GM12891 (cell line): ENCODE measurements around the gene MTMR12.
A peak's percentile ranks its signal among the peaks of the same experiment; 100 is the strongest.

ENCODE experiments used
- DNase-seq: peaks from one replicate; pipeline ENCODE4 v3.0.0; 2011; ENCODE audit warnings: low spot score; ENCODE audit not compliant: insufficient read length
- FAIRE-seq: peaks from 2 replicates; lab custom pipeline; 2011; peaks lifted over from hg19 to GRCh38; lab: Jason Lieb, UNC
- PAX5 ChIP-seq: IDR thresholded peaks from 2 replicates; pipeline ENCODE4 v1.6.1; 2011; ENCODE audit warnings: low read length, moderate library complexity, mild to moderate bottlenecking; ENCODE audit not compliant: insufficient read depth, severe bottlenecking
- POLR2A ChIP-seq: IDR thresholded peaks from 2 replicates; pipeline ENCODE4 v1.6.1; 2011; ENCODE audit warnings: low read depth, low read length, control low read depth
- POLR2AphosphoS5 ChIP-seq: IDR thresholded peaks from 2 replicates; pipeline ENCODE4 v1.6.1; 2011; ENCODE audit warnings: low read depth, low read length, control low read depth
- POU2F2 ChIP-seq: IDR thresholded peaks from 2 replicates; pipeline ENCODE4 v1.6.1; 2011; ENCODE audit warnings: low read depth, mild to moderate bottlenecking, control low read depth, low read length, moderate library complexity
- SPI1 ChIP-seq: IDR thresholded peaks from 2 replicates; pipeline ENCODE4 v1.6.1; 2011; ENCODE audit warnings: low read depth, low read length, control low read depth
- TAF1 ChIP-seq: IDR thresholded peaks from 2 replicates; pipeline ENCODE4 v1.6.1; 2011; ENCODE audit warnings: low read depth, low read length, control low read depth

Gene MTMR12

DNA sequence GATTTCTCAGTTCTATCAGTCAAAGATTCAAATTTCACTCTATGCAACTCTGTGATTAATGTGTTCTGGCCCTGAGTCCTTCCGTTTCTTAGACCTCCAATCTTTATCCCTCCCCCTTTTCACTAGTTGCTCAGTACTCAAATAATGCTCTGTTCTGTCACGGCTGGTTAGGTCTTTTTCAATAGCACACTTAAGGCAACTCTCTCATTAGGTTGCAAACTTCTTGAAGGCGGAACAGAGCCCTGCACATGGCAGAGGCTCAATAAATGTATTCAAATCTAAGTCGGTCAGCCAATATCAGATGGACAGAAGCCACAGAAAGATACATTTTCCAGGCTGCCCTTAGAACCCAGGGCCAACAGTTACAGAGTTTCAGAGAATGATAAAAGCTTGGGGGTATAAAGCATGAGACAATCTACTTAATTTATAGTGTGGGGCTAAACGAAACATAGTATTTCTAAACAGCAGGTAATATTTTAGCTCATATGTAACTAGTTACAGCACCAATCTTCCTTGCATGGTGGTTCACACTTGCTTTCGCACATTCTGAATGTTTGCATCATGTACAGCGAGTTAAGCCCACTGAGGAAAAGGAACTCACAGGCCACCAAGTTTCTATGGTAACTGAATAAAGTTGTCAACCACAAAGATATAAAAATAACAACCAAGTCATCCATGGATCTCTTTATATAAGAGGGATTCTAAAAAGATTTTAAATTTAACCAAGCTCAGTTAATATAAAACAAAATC lies 71.5 kb downstream of the MTMR12 start:
- no peak for FAIRE-seq

DNA sequence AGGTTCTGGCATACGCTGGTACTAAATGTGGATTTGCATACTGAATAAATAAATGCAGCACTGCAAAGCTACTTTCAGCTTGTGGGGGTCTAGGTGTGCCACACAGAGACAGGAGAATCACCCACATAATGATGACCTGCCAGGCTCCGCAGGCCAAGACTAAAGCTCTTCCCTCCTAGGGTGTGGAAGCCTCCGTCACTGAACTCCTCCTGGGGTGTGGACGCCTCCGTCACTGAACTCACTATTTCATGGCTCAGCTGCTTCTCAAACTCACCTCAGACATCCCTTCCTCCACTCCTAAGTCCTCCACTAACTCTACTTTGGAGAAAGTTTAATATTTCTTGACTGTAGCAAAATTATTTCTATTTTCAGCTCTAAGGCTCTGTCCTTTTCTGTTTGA lies 73.4 kb downstream of the MTMR12 start:
- DNase-seq (no peak), FAIRE-seq (no peak)
- TF ChIP-seq POU2F2 = no peak
- no peak for TF ChIP-seq TAF1
- TF ChIP-seq SPI1 = no peak
- no peak for TF ChIP-seq PAX5
- no peak for TF ChIP-seq POLR2AphosphoS5
- TF ChIP-seq POLR2A = no peak

More for the DNA sequence above, 71.5 kb downstream of the MTMR12 start:
- no peak for DNase-seq
- TF ChIP-seq POLR2A = no peak
- no peak for TF ChIP-seq POU2F2
- TF ChIP-seq SPI1 = no peak
- TF ChIP-seq TAF1 = no peak
- no peak for TF ChIP-seq PAX5
- no peak for TF ChIP-seq POLR2AphosphoS5

DNA sequence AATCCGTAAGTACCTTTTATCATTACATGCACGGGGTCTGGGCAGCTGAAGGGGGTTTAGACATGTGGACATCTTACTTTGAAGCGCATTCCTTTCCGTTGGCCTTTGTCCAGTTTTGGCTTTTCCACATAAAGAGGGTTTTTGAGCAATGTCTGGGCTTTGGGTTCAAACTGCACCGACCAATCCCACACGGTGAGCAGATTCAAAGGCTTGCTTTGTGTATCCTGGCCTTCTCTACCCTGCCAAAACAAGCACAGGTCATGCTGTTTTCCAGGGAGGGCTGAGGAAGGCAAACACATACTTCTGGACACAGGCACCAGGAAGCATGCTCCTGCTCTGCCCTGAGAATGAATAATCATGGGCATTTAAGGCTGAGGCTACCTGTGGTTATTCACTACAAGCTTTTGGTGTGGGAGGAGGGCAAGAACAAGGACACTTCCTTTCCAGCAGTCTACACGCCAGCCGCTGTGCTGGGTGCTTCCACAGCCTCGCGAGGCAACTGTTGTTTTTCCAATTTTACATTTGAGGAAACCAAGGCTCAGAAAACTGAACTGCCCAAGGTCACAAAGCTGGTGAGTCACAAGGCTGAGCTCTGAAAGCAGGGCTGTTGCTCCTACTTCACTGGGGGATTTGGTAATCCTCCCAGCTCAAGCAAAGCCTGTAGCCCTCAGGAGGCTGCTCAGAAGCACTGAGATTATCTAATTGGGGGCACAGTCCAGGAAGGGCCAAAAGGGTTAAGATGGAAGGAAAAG lies 78.9 kb downstream of the MTMR12 start:
- no peak for DNase-seq
- TF ChIP-seq TAF1 (no peak), PAX5 (no peak), POLR2AphosphoS5 (no peak), SPI1 (no peak), POLR2A (no peak), POU2F2 (no peak)
- no peak for FAIRE-seq

DNA sequence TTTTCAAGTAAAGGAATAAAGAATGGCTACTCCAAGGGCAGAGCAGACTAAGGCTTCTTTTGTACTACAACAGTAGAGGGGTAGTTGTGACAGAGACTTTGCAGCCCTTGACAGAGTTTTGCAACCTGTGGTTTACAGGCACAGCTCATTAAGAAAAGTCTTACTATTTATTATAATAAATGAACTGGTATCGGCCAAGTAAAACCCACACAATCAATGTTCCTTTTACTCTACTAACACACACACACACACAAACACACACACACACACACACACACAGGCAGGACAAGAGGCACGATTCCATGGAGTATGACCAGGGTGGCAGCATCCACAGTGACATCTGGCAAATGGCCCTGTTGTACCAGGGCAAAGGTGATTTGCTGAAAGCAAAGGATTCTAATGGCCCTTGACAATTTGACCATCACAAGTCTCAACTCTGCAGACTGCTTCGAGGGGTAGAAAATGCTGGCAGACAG lies 79.5 kb downstream of the MTMR12 start:
- DNase-seq = no peak
- no peak for TF ChIP-seq POLR2AphosphoS5
- TF ChIP-seq SPI1 = no peak
- TF ChIP-seq PAX5 = no peak
- no peak for TF ChIP-seq TAF1
- TF ChIP-seq POLR2A = no peak
- FAIRE-seq = no peak

DNA sequence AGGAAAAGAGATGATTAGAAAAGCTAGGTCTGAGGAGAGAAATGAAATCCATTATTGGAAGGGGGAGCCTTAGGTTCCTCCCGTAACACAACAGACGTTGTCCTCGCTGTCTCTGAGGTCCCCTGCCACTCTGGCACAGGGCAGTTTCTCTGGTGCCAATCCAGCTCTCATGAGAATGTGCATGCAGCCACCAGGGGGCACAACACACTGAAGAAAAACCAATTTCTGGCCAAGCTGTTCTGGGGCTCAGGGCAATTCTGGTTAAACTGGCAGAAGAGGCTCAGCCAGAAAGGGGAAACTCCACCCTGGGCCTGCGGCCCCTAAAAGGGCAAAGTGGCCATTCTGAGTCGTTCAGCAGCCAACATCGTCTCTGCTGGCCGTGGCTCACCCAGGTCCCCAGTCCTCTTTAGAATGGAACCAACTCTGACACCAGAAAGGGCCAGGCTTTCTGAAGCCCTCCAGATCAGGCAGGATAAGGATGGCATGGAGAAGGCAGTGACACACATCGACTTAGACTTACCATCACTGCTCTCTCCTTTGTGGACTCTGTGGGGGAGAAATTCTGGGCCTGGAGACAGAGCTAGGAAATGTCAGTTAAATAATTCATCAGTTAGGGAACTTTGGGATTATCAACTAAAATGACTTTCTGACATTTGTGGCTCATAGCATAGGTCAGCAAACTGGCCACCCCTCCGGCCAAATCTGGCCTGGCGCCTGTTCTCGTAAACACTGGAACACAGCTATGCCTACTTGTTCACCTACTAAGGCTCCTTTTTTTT lies 80.1 kb downstream of the MTMR12 start:
- peak; percentile 57 for DNase-seq
- peak; percentile 58 for FAIRE-seq
- no peak for TF ChIP-seq SPI1

DNA sequence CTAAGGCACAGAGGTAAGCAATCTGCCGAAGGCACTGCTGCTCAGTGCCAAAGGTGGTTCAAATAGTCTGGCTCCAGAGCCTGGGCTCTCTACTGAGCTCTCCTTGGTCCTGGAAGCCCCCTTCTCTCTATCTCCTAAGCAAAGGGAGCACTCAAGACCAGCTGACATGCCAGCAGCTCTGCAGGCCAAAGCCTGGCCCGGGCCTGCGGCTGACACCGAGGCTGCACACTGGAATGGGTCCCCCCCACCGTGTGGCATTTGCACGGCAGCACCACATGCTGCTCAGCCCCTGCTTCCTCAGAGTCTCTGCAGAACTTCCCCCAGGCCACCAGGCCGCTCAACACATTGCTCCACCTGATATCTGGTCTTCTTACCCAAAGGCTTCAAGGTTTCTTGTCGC lies 80.8 kb downstream of the MTMR12 start:
- DNase-seq (no peak), FAIRE-seq (no peak)
- TF ChIP-seq TAF1 = no peak
- no peak for TF ChIP-seq PAX5
- no peak for TF ChIP-seq POLR2A
- TF ChIP-seq POLR2AphosphoS5 = no peak
- no peak for TF ChIP-seq POU2F2
- TF ChIP-seq SPI1 = no peak

DNA sequence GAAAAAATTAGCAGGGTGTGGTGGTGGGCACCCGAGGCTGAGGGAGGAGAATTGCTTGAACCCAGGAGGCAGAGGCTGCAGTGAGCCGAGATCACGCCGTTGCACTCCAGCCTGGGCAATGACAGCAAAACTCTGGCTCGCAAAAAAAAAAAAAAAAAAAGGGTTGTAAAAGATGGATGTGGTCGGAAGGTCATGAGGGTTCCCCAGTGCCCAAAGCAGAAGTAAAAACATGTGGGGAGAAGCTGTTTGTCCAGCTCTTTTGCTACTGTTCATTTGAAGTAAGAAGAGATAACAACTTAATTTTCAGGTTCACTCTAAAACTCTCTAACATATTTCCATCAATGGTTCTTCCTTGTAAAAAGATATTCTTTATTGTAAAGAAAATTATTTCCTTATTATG lies 81.5 kb downstream of the MTMR12 start:
- TF ChIP-seq TAF1 (no peak), POU2F2 (no peak), POLR2AphosphoS5 (no peak), PAX5 (no peak), POLR2A (no peak), SPI1 (no peak)
- DNase-seq = no peak
- FAIRE-seq = no peak

DNA sequence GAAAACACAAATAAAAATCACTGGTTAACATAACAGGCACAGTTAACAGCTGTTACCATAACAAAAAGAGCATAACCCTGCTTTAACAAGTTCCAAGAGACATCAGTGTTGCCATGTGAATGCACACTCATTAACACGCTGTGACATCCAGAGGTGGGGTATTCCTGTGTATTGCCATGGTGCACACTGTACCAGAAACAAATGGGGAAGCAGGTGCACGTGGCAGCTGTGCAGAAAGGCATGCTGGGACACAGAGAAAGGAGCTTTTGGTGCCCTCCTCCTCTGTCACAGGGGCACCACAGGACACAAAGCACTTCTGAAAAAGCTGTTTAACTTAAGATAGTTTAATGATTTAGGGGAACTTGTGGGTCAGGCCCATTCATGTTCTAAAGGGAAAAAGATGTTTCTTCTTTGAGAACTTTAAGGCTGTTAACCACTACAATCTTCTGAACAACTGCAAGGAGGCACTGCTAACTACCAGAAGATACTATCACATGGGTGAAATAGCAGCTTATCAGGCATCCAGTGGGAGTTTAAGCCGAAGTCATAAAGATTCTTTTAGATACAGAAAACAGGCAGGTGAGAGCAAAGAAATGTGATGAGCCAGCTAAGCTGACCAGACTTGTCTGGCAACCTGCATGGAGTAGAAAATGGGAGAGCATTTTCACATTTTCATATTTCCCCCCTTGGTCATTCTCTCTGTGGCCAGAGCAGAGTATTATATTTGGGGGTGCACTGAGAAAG lies 82.2 kb downstream of the MTMR12 start:
- DNase-seq (no peak), FAIRE-seq (no peak)
- TF ChIP-seq TAF1 = no peak
- no peak for TF ChIP-seq SPI1

DNA sequence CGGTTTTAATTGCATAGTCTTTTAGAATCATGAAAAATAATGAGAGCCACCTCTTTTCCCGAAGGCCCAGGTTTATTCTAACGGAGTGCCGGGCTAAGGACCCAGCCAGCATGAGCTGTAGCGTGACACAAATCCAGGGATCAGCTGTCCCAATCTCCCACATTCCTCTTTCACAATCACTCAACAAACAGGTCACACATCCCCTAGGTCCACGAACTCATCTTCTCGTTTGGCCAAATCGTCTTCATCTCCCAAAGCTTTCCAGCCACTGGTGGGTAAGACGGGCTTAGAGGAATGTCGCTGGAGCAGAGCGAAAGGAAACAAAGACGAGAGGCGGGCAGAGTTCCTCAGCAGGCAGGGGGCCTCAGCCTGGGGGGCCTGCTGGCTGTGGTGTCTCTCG lies 83.2 kb downstream of the MTMR12 start:
- DNase-seq (no peak), FAIRE-seq (no peak)
- TF ChIP-seq POU2F2 (no peak), TAF1 (no peak), SPI1 (no peak), PAX5 (no peak), POLR2AphosphoS5 (no peak), POLR2A (no peak)
